Fibroblast of lung (primary cell): ENCODE results near the gene DESI1. TPM values are rescaled to one million over a fixed set of nuclear protein-coding genes. Genes with fewer than 3 reads are reported as not detected.

Experiments
- DNase-seq, 2 donors: peaks; one replicate each; pipeline versions ENCODE4 v3.0.0 to v3.0.0-alpha.2; 2010; ENCODE audit warnings: low read depth in 2 of 2
- H2AFZ ChIP-seq: 2 replicates; pipeline ENCODE4 v1.5.1; 2012; ENCODE audit warnings: low read length, control low read depth, inconsistent platforms
- H3K27ac ChIP-seq: 2 replicates; pipeline ENCODE4 v1.5.1; 2011; ENCODE audit warnings: low read length, control low read depth; ENCODE audit not compliant: insufficient read depth
- H3K27me3 ChIP-seq: 2 replicates; pipeline ENCODE4 v1.5.1; 2011; ENCODE audit warnings: mild to moderate bottlenecking, low read length; ENCODE audit not compliant: control insufficient read depth, insufficient read depth
- H3K36me3 ChIP-seq: 2 replicates; pipeline ENCODE4 v1.5.1; 2011; ENCODE audit warnings: low read length; ENCODE audit not compliant: control insufficient read depth, insufficient read depth
- H3K4me1 ChIP-seq: 2 replicates; pipeline ENCODE4 v1.5.1; 2011; ENCODE audit warnings: low read length; ENCODE audit not compliant: control insufficient read depth, insufficient read depth; ENCODE audit errors: extremely low read depth
- H3K4me2 ChIP-seq: 2 replicates; pipeline ENCODE4 v1.5.1; 2011; ENCODE audit warnings: low read length, control low read depth; ENCODE audit not compliant: insufficient read depth; ENCODE audit errors: extremely low read depth
- H3K4me3 ChIP-seq, 4 experiments: fragments of 200-600 bp in 1 of 4; sonication (generic) in 1 of 4; replicated peaks in 1 of 4; 2 replicates each; pipeline ENCODE4 v1.5.1; 2011 to 2016; ENCODE audit warnings: low read length in 4 of 4, low read depth in 3 of 4, mild to moderate bottlenecking in 3 of 4, control low read depth in 2 of 4, inconsistent platforms in 1 of 4, mixed read lengths in 1 of 4; ENCODE audit not compliant: insufficient read depth in 1 of 4; ENCODE audit errors: control extremely low read depth in 1 of 4
- H3K79me2 ChIP-seq: 2 replicates; pipeline ENCODE4 v1.5.1; 2012; ENCODE audit warnings: mild to moderate bottlenecking, low read length, inconsistent platforms; ENCODE audit not compliant: control insufficient read depth, insufficient read depth
- H3K9ac ChIP-seq: 2 replicates; pipeline ENCODE4 v1.5.1; 2011; ENCODE audit warnings: mild to moderate bottlenecking, low read length, control low read depth; ENCODE audit not compliant: insufficient read depth
- H3K9me3 ChIP-seq: 2 replicates; pipeline ENCODE4 v1.5.1; 2012; ENCODE audit warnings: low read depth, low read length; ENCODE audit not compliant: control insufficient read depth, insufficient read depth
- H4K20me1 ChIP-seq: 2 replicates; pipeline ENCODE4 v1.5.1; 2011; ENCODE audit warnings: low read length; ENCODE audit not compliant: control insufficient read depth, insufficient read depth; ENCODE audit errors: extremely low read depth
- EZH2 ChIP-seq: IDR thresholded peaks from 2 replicates; pipeline ENCODE4 v1.5.1; 2012; ENCODE audit warnings: low read length, control low read depth, mild to moderate bottlenecking; ENCODE audit errors: missing control alignments
- polyA plus RNA-seq, 2 donors: library from polyadenylated mRNA; depleted of rRNA in 1 of 2; stranded (reverse) in 1 of 2; unstranded in 1 of 2; fragments of >200 nt; gene quantifications; 2 replicates each; pipeline ENCODE4 v1.2.1, GENCODE V29; 2011 to 2012; ENCODE audit warnings: missing spikeins in 1 of 2
- total RNA-seq: library from RNA; depleted of rRNA; stranded (reverse); fragments of >200 nt; gene quantifications from 2 replicates; pipeline ENCODE4 v1.2.1, GENCODE V29; 2014
- TF ChIP-seq, protein P1 (sequence below), 2 donors: IDR thresholded peaks in 1 of 2; conservative IDR thresholded peaks in 1 of 2; 1 replicate in 1 of 2; 2 replicates in 1 of 2; pipeline ENCODE4 v1.5.1; 2011 to 2012; ENCODE audit warnings: low read length in 2 of 2, control low read depth in 1 of 2, inconsistent platforms in 1 of 2, low read depth in 1 of 2, mild to moderate bottlenecking in 1 of 2

DESI1 gene
- total and polyA plus RNA-seq, 2 donors (not counting 1 experiment from before 2014, with no cell fraction given): 11.9 to 22.4 TPM

DNA sequence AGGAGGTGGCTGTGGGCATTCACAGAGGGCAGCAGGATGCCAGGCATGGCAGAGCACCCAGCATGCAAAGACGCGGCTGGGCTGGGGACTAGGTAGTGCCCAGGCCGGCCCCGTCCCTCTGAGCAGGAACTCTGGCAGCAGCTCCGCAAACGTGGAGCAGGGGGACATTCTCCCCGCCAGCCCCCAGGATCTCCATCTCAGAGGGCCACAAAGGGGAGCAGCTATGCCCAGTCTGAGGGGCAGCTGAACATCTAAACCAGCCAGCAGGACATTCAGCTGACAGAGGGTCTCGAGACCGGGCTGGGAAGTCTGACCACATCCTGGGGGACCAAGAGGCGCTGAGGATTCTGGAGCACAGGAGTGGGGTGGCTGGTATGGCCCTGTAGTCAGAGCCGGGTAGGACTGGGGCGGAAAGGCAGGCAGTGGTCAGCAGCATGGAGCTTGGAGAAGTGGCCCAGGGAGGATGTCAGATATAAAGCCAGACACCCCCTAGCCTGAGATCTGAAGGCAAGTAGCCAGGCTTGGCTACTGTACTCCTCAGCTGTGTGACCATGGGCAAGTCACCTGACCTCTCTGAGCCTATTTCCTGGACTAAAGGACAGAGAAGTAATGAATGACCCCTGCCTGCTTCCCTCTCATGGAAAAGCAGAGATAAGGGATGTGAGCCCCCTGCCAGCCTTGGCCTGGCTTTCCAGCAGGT, 41.4 kb downstream of the DESI1 start:
- Histone ChIP-seq H3K79me2 (no peaks in the 10 kb centered on the region), H3K4me2 (no peak overlapping the region), H3K4me3 (no peak overlapping the region), H3K9me3 (no peaks in the 10 kb centered on the region), H2AFZ (no peak overlapping the region), H3K9ac (no peak overlapping the region), H3K4me1 (peaks cover 10% of the 10 kb centered on the region), H3K27me3 (no peaks in the 10 kb centered on the region), H3K27ac (no peak overlapping the region), H3K36me3 (peaks cover 27% of the 10 kb centered on the region), H4K20me1 (no peaks in the 10 kb centered on the region)
- DNase-seq: no peak
- TF ChIP-seq, protein P1, sequence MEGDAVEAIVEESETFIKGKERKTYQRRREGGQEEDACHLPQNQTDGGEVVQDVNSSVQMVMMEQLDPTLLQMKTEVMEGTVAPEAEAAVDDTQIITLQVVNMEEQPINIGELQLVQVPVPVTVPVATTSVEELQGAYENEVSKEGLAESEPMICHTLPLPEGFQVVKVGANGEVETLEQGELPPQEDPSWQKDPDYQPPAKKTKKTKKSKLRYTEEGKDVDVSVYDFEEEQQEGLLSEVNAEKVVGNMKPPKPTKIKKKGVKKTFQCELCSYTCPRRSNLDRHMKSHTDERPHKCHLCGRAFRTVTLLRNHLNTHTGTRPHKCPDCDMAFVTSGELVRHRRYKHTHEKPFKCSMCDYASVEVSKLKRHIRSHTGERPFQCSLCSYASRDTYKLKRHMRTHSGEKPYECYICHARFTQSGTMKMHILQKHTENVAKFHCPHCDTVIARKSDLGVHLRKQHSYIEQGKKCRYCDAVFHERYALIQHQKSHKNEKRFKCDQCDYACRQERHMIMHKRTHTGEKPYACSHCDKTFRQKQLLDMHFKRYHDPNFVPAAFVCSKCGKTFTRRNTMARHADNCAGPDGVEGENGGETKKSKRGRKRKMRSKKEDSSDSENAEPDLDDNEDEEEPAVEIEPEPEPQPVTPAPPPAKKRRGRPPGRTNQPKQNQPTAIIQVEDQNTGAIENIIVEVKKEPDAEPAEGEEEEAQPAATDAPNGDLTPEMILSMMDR (conservative IDR thresholded peaks at IDR 0.05 in 1 of 2, IDR thresholded peaks at IDR 0.05 in 1 of 2; ENCODE audit: low read depth in 1 of 2, low read length in 2 of 2): no peak
- TF ChIP-seq EZH2: no peak

DNA sequence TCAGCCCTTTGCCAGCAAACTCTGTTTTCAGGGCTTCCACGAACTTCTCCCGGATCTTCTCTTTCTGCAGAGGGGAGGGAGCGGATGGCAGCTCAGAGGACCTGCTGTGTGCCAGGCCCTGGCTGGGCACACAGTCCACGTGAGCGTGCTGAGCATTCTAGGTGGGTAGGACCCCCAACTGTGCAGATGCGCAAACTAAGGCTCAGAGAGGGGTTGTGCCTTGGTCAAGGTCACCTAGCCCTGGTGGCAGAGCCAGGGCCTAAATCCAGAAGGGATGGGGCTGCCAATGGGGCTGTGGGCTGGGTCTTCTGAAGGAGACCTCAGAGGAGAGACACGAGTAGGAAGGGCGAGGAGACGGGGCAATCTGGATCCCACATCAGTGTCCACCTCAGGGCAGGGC, 42.0 kb downstream of the DESI1 start:
- Histone ChIP-seq H3K9ac (no peak overlapping the region), H3K4me2 (no peak overlapping the region), H3K27ac (no peak overlapping the region), H3K79me2 (no peaks in the 10 kb centered on the region), H2AFZ (no peak overlapping the region), H3K9me3 (no peaks in the 10 kb centered on the region), H3K4me1 (peaks cover 10% of the 10 kb centered on the region), H4K20me1 (no peaks in the 10 kb centered on the region), H3K27me3 (no peaks in the 10 kb centered on the region), H3K36me3 (peaks cover 28% of the 10 kb centered on the region), H3K4me3 (no peak overlapping the region)
- TF ChIP-seq EZH2: no peak
- TF ChIP-seq, protein P1 (conservative IDR thresholded peaks at IDR 0.05 in 1 of 2, IDR thresholded peaks at IDR 0.05 in 1 of 2; ENCODE audit: low read depth in 1 of 2, low read length in 2 of 2): no peak
- DNase-seq: no peak

DNA sequence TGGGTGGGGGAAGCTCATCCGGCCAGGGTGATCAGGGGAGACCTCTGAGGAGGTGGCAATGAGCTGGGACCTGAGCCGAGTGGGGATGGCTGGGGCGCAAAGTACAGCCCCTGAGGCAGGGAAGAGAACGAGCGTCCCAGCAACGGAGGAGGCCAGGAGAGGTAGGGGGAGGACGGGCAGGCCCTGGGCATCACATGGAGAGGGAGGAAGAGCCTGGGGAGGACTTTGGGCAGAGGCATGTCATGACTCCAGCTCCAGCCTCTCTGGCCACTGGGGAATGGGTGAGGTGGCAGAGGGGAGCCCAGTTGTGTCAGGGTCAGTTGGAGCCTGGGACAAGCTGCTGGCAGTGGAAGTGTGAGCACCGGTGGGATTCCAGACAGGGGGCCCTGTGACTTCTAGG, 42.7 kb downstream of the DESI1 start:
- no peak overlapping the region for H3K9ac ChIP-seq
- no peaks in the 10 kb centered on the region for H3K27me3 ChIP-seq
- no peak overlapping the region for H2AFZ ChIP-seq
- no peak overlapping the region for H3K4me2 ChIP-seq
- H4K20me1 ChIP-seq: no peaks in the 10 kb centered on the region
- H3K36me3 ChIP-seq: peaks cover 28% of the 10 kb centered on the region
- TF ChIP-seq, protein P1 (conservative IDR thresholded peaks at IDR 0.05 in 1 of 2, IDR thresholded peaks at IDR 0.05 in 1 of 2; ENCODE audit: low read depth in 1 of 2, low read length in 2 of 2): no peak
- DNase-seq: no peak
- no peaks in the 10 kb centered on the region for H3K79me2 ChIP-seq
- H3K27ac ChIP-seq: no peak overlapping the region
- H3K4me3 ChIP-seq: no peak overlapping the region
- H3K9me3 ChIP-seq: no peaks in the 10 kb centered on the region
- peaks cover 10% of the 10 kb centered on the region for H3K4me1 ChIP-seq
